H1 (cell line): ENCODE measurements around the gene PIP5K1C. TPM values are rescaled to one million over a fixed set of nuclear protein-coding genes. Genes with fewer than 3 reads are reported as not detected.
A peak's percentile ranks its signal among the peaks of the same experiment; 100 is the strongest.
"Not testable (repeated sequence)": the region's sequence is repeated elsewhere in the genome, so short reads cannot be mapped to it uniquely, and the experiment has no call there.

ENCODE experiments used
- CTCF ChIA-PET: fragments of 300-600 bp; sonication (Branson Sonifier 250); formaldehyde crosslinking; loops from one replicate; lab custom pipeline; 2021; ENCODE audit not compliant: partially characterized antibody; lab: Charles Lee
- POLR2A ChIA-PET: fragments of 300-600 bp; sonication (Branson Sonifier 250); formaldehyde crosslinking; loops from one replicate; lab custom pipeline; 2021; ENCODE audit warnings: inconsistent platforms; ENCODE audit not compliant: partially characterized antibody; lab: Charles Lee
- DNase-seq, 2 experiments: peaks; one replicate each; pipeline versions ENCODE4 v3.0.0 to v3.0.0-alpha.2; 2010 to 2022; ENCODE audit warnings: low spot score in 2 of 2, low read depth in 1 of 2, mixed read lengths in 1 of 2
- FAIRE-seq: peaks from 2 replicates; lab custom pipeline; 2011; peaks lifted over from hg19 to GRCh38; lab: Jason Lieb, UNC
- H2AFZ ChIP-seq: 2 replicates; pipeline ENCODE4 v1.8.1; 2012; ENCODE audit warnings: low read length, inconsistent platforms
- H2AK5ac ChIP-seq: 2 replicates; pipeline ENCODE4 v1.6.1; 2013; ENCODE audit warnings: low read depth, low read length
- H2BK120ac ChIP-seq: replicated peaks from 2 replicates; pipeline ENCODE3; 2013; ENCODE audit warnings: low read depth, low read length, inconsistent platforms
- H2BK12ac ChIP-seq: 2 replicates; pipeline ENCODE4 v1.6.1; 2013; ENCODE audit warnings: low read depth, low read length
- H2BK15ac ChIP-seq: 2 replicates; pipeline ENCODE4 v1.6.1; 2013; ENCODE audit warnings: low read length
- H2BK20ac ChIP-seq: 2 replicates; pipeline ENCODE4 v1.6.1; 2013; ENCODE audit warnings: low read length
- H2BK5ac ChIP-seq: 2 replicates; pipeline ENCODE4 v1.6.1; 2013; ENCODE audit warnings: low read depth, low read length
- H3K14ac ChIP-seq: 2 replicates; pipeline ENCODE4 v1.6.1; 2013; ENCODE audit warnings: inconsistent platforms; ENCODE audit not compliant: insufficient read length
- H3K18ac ChIP-seq: 2 replicates; pipeline ENCODE4 v1.6.1; 2013; ENCODE audit warnings: low read length; ENCODE audit errors: extremely low read depth
- H3K23ac ChIP-seq: 2 replicates; pipeline ENCODE4 v1.6.1; 2013; ENCODE audit warnings: inconsistent platforms; ENCODE audit not compliant: insufficient read length
- H3K23me2 ChIP-seq: 2 replicates; pipeline ENCODE4 v1.6.1; 2013; ENCODE audit warnings: low read depth, low read length
- H3K27ac ChIP-seq: 2 replicates; pipeline ENCODE4 v1.6.1; 2011; ENCODE audit warnings: low read depth, low read length, inconsistent platforms
- H3K27me3 ChIP-seq, 4 experiments: replicated peaks in 1 of 4; 1 replicate in 1 of 4; 2 replicates in 3 of 4; pipeline versions ENCODE4 v1.6.1 to v1.8.1; 2011 to 2013; ENCODE audit warnings: low read length in 3 of 4, mild to moderate bottlenecking in 3 of 4, inconsistent platforms in 2 of 4, mixed read lengths in 2 of 4, moderate library complexity in 1 of 4; ENCODE audit not compliant: control insufficient read depth in 3 of 4, insufficient read depth in 3 of 4; ENCODE audit errors: extremely low read depth in 1 of 4
- H3K36me3 ChIP-seq, 4 experiments: 2 replicates each; pipeline versions ENCODE4 v1.6.1 to v1.8.1; 2011 to 2013; ENCODE audit warnings: mild to moderate bottlenecking in 4 of 4, low read length in 3 of 4, moderate library complexity in 2 of 4, control low read depth in 1 of 4, inconsistent platforms in 1 of 4; ENCODE audit not compliant: insufficient read depth in 4 of 4, control insufficient read depth in 2 of 4
- H3K4ac ChIP-seq: replicated peaks from 2 replicates; pipeline ENCODE3; 2013; ENCODE audit warnings: low read length, low read depth, mixed read lengths, inconsistent platforms; ENCODE audit not compliant: insufficient read length
- H3K4me1 ChIP-seq, 4 experiments: replicated peaks in 1 of 4; 1 replicate in 1 of 4; 2 replicates in 3 of 4; pipeline versions ENCODE4 v1.6.1 to v1.8.1; 2011 to 2013; ENCODE audit warnings: low read length in 3 of 4, inconsistent platforms in 2 of 4, mixed read lengths in 1 of 4; ENCODE audit not compliant: insufficient read depth in 4 of 4, control insufficient read depth in 3 of 4
- H3K4me2 ChIP-seq, 2 experiments: 2 replicates each; pipeline versions ENCODE4 v1.6.1 to v1.8.1; 2011 to 2013; ENCODE audit warnings: low read depth in 2 of 2, low read length in 2 of 2, control low read depth in 1 of 2, inconsistent platforms in 1 of 2, mild to moderate bottlenecking in 1 of 2; ENCODE audit not compliant: insufficient read depth in 1 of 2
- H3K4me3 ChIP-seq, 4 experiments: fragments of 200-600, 300-600 bp in 1 of 4; sonication (generic), shearing (Covaris generic), sonication (Bioruptor Twin) in 1 of 4; 2 replicates each; pipeline versions ENCODE4 v1.5.1 to v1.8.1; 2011 to 2016; ENCODE audit warnings: low read length in 4 of 4, low read depth in 3 of 4, control low read depth in 2 of 4, inconsistent platforms in 2 of 4, mild to moderate bottlenecking in 2 of 4, mixed read lengths in 1 of 4, moderate library complexity in 1 of 4; ENCODE audit not compliant: insufficient read depth in 2 of 4; ENCODE audit errors: extremely low read depth in 1 of 4
- H3K56ac ChIP-seq: replicated peaks from 2 replicates; pipeline ENCODE3; 2013; ENCODE audit warnings: low read depth, mild to moderate bottlenecking, mixed read lengths, low read length, inconsistent platforms; ENCODE audit not compliant: insufficient read length
- H3K79me1 ChIP-seq: 2 replicates; pipeline ENCODE4 v1.6.1; 2013; ENCODE audit warnings: low read depth, low read length, control low read depth
- H3K79me2 ChIP-seq, 2 experiments: 2 replicates each; pipeline versions ENCODE4 v1.6.1 to v1.8.1; 2012 to 2013; ENCODE audit warnings: low read length in 2 of 2, mild to moderate bottlenecking in 2 of 2, inconsistent platforms in 1 of 2; ENCODE audit not compliant: insufficient read depth in 2 of 2, control insufficient read depth in 1 of 2
- H3K9ac ChIP-seq, 4 experiments: replicated peaks in 1 of 4; 1 replicate in 1 of 4; 2 replicates in 3 of 4; pipeline versions ENCODE4 v1.6.1 to v1.8.1; 2011 to 2013; ENCODE audit warnings: low read depth in 3 of 4, low read length in 3 of 4, control low read depth in 2 of 4, mild to moderate bottlenecking in 2 of 4, moderate library complexity in 2 of 4, inconsistent platforms in 1 of 4; ENCODE audit errors: extremely low read depth in 1 of 4
- H3K9me3 ChIP-seq, 2 experiments: 2 replicates each; pipeline versions ENCODE4 v1.6.1 to v1.8.1; 2012 to 2013; ENCODE audit warnings: mild to moderate bottlenecking in 2 of 2, moderate library complexity in 2 of 2, control low read depth in 1 of 2, inconsistent platforms in 1 of 2, low read depth in 1 of 2, low read length in 1 of 2, mixed read lengths in 1 of 2; ENCODE audit not compliant: insufficient read depth in 2 of 2
- H4K20me1 ChIP-seq, 2 experiments: replicated peaks in 1 of 2; 2 replicates each; pipeline versions ENCODE3 to v1.8.1; 2011 to 2013; ENCODE audit warnings: inconsistent platforms in 2 of 2, low read length in 2 of 2, mild to moderate bottlenecking in 1 of 2; ENCODE audit not compliant: insufficient read depth in 2 of 2, control insufficient read depth in 1 of 2
- H4K5ac ChIP-seq: 2 replicates; pipeline ENCODE4 v1.6.1; 2013; ENCODE audit warnings: low read length, low read depth, mixed read lengths, inconsistent platforms; ENCODE audit not compliant: insufficient read length
- H4K8ac ChIP-seq: 2 replicates; pipeline ENCODE4 v1.8.0; 2013; ENCODE audit warnings: mild to moderate bottlenecking, moderate library complexity, low read length, inconsistent platforms; ENCODE audit not compliant: insufficient read depth; ENCODE audit errors: extremely low read depth
- H4K91ac ChIP-seq: replicated peaks from 2 replicates; pipeline ENCODE3; 2013; ENCODE audit warnings: low read length, mixed read lengths, inconsistent platforms; ENCODE audit not compliant: insufficient read length
- KDM1A ChIP-seq: fragments of 200-600, 300-600 bp; sonication (generic); IDR thresholded peaks from 2 replicates; pipeline ENCODE4 v1.7.1; 2016; ENCODE audit warnings: mild to moderate bottlenecking, low read length, borderline replicate concordance
- WGBS, 2 experiments: shearing (Covaris generic) in 1 of 2; methylation state at CpG; one replicate each; pipeline versions ENCODE4 v1.1.6 to v1.1.7; 2013 to 2015; ENCODE audit warnings: low lambda C conversion rate in 2 of 2, mixed read lengths in 2 of 2, inconsistent platforms in 1 of 2, low coverage in 1 of 2, missing lambda C conversion rate in 1 of 2; ENCODE audit not compliant: insufficient replicate concordance in 2 of 2, insufficient coverage in 1 of 2, insufficient read length in 1 of 2; ENCODE audit errors: extremely low coverage in 1 of 2, missing lambda C conversion rate in 1 of 2; 5-methylcytosine and 5-hydroxymethylcytosine counted together
- polyA plus RNA-seq, 7 experiments: library from polyadenylated mRNA; depleted of rRNA in 3 of 7; stranded (reverse) in 5 of 7; unstranded in 2 of 7; fragments of >200 nt in 5 of 7; fragments of 200-250 nt in 2 of 7; gene quantifications; 1 replicate in 5 of 7; 2 replicates in 1 of 7; 4 replicates in 1 of 7; pipeline versions ENCODE4 v1.2.1 to v1.2.3, GENCODE V29; 2011 to 2013; ENCODE audit warnings: missing spikeins in 2 of 7, mixed read lengths in 2 of 7
- total RNA-seq: library from RNA; stranded (reverse); fragmentation: NEBNext Ultra II Directional; extraction: Animal tissue kit (Norgen Biotek cat#: 25700); gene quantifications from 2 replicates; pipeline ENCODE4 v1.2.1, GENCODE V29; 2021

PIP5K1C gene
- total and polyA plus RNA-seq, 2 of the 8 experiments (the other 6 are each of a cell fraction or from before 2014, with no cell fraction given) = 10.6 to 32.9 TPM

DNA sequence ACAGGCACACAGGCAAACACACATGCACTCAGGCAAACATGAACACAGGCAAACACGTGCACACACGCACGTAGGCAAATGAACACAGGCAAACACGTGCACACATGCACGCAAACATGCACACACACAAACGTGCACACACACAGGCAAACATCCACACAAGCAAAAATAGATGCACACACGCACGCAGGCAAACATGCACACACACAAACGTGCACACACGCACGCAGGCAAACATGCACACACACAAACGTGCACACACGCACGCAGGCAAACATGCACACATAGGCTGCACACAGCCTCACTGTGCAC lies 33.8 kb downstream of the PIP5K1C start:
- H3K4me2 ChIP-seq, H3K36me3 ChIP-seq, H3K4me3 ChIP-seq, H3K18ac ChIP-seq, H3K9ac ChIP-seq: not testable (repeated sequence)
- peak overlapping the region; percentile 75; the same call in 1 of the 2 replicates for H2BK20ac ChIP-seq
- TF ChIP-seq KDM1A = peak; percentile 83; the same call in 1 of the 2 replicates
- TF ChIP-seq, all 59 proteins: peak for 1; not testable (repeated sequence) for 58
- H3K79me2 ChIP-seq, H3K23me2 ChIP-seq, H3K79me1 ChIP-seq, H3K14ac ChIP-seq, H2BK120ac ChIP-seq, H4K5ac ChIP-seq, H4K8ac ChIP-seq, H3K27me3 ChIP-seq, H3K27ac ChIP-seq, FAIRE-seq, DNase-seq, H3K56ac ChIP-seq, H2AK5ac ChIP-seq, H2AFZ ChIP-seq, H3K23ac ChIP-seq, H3K9me3 ChIP-seq: not testable (repeated sequence)
- H2BK5ac ChIP-seq = peak overlapping the region; percentile 71; the same call in 1 of the 2 replicates
- POLR2A ChIA-PET = interaction anchor here (0.7 to 2.5 kb wide), 3 partner anchors 10 to 41 kb away, joined by 3 to 12 read pairs (median 4); no protein-coding TSS in a partner anchor
- CTCF ChIA-PET = interaction anchor here (0.6 to 5.8 kb wide), 20 partner anchors 8 to 918 kb away, joined by 3 to 110 read pairs (median 4); partner anchors contain the start of genes MRPL54, NMRK2, PIP5K1C and TJP3
- peak overlapping the region; percentile 99; the same call in 1 of the 2 replicates for H2BK12ac ChIP-seq
- peaks cover 0 to 11% (median 3%) of the 10 kb centered on the region in 4 experiments; a peak in 5 of 7 replicates for H3K4me1 ChIP-seq
- H2BK15ac ChIP-seq = peak overlapping the region; percentile 55; the same call in 1 of the 2 replicates
- peak overlapping the region; percentile 84 for H4K91ac ChIP-seq
- H4K20me1 ChIP-seq = peaks cover 8 to 34% of the 10 kb centered on the region in 2 experiments
- WGBS, 2 experiments = 91% methylated on average over 14 of the region's 14 CpGs; no CpG with 5 or more reads in 1 of the 2 experiments
- peak overlapping the region; percentile 97 for H3K4ac ChIP-seq
